ENCODE measurements around the gene CC2D2B.
A peak's percentile ranks its signal among the peaks of the same experiment; 100 is the strongest.
"Not testable (repeated sequence)": the region's sequence is repeated elsewhere in the genome, so short reads cannot be mapped to it uniquely, and the experiment has no call there.

Gene CC2D2B

GRCh38 chr10:95906677-95907455, 909 bp upstream of the CC2D2B start:
- no peak for DNase-seq

DNA sequence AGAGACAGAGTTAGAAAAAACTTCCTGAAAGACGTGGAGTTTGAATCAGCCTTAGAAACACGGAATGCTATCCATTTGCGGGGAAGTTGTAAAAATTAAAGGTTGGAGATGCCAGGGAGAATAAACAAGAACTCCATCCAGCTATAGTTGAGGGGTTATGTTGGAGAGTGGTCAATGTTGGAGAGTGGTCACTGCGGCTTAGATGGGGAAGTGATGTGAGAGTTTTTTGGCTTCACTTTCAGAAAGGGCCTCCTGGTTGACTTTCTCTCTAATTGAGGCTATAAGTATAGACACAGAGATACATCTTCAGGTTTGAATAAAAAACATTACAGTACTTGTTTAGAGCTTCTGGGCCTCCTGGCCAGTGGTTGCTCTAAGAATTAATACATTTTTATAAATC, 675 bp downstream of the CC2D2B start:
- DNase-seq: no peak

DNA sequence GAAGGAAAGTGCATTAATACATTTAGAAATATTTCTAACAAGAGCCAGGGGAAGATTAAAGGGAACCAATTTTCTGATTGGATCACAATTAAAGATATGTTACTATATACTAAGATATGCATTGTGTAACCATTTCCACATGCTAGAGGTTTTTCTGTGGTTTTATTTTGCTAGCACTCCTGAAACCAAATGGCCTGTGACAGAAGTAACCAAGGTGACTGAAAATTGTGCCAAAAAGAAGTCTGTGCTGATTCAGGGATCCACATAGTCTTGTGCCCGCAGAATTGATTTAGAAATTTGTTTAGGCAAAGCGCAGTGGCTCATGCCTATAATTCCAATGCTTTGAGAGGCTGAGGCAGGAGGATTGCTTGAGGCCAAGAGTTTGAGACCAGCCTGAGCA, 1.8 kb downstream of the CC2D2B start:
- DNase-seq: no peak

DNA sequence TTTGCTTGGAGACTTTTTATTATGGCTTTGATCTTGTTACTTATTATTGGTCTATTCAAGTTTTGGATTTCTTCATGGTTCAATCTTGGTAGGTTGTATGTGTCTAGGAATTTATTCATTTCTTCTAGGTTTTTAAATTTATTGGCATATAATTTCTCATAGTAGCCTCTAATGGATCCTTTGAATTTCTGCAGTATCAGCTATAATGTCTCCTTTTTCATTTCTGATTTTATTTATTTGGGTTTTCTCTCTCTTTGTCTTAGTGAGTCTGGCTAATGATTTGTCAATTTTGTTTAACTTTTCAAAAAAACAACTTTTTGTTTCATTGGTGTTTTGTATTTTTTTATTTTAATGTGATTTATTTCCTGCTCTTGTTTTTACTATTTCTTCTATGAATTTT, 8.3 kb downstream of the CC2D2B start:
- DNase-seq: not testable (repeated sequence)

DNA sequence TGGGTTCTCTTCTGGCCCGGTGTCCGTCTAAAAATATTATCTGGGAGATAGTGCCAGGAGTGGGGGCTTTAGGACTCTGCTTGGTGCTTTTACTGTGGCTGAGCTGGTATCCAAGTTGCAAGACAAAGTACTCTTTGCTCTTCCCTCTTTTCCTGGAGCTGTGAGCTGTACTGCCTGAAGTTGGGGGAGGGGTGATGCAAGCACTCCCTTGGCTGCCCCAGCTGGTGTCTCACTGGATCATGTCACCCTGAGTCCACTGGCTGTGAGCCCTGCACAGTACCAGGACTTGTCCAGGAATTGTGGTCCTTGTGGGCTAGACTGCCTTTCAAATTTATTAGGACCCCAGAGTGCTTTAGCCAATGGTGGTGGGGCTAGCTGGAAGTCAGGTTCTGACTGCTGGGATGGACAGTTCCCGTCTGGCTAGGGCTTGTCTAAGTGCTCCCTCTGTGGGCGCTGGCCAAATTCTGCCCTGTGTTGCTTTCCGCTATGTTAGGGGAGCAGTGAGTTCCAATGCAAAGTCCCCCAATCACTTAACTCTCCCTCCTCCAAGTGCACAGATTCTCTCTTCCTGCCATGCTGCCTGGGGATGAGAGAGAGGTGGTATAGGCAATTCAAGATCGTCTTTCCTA, 13.1 kb downstream of the CC2D2B start:
- no peak for DNase-seq

GRCh38 chr10:95925033-95925432, 17.3 kb downstream of the CC2D2B start:
- no peak for DNase-seq

- DNase-seq: no peak
Measured at GRCh38 chr10:95935429-95935828, 27.7 kb downstream of the CC2D2B start.

GRCh38 chr10:95941115-95941514, 33.3 kb downstream of the CC2D2B start:
- no peak for DNase-seq

DNA sequence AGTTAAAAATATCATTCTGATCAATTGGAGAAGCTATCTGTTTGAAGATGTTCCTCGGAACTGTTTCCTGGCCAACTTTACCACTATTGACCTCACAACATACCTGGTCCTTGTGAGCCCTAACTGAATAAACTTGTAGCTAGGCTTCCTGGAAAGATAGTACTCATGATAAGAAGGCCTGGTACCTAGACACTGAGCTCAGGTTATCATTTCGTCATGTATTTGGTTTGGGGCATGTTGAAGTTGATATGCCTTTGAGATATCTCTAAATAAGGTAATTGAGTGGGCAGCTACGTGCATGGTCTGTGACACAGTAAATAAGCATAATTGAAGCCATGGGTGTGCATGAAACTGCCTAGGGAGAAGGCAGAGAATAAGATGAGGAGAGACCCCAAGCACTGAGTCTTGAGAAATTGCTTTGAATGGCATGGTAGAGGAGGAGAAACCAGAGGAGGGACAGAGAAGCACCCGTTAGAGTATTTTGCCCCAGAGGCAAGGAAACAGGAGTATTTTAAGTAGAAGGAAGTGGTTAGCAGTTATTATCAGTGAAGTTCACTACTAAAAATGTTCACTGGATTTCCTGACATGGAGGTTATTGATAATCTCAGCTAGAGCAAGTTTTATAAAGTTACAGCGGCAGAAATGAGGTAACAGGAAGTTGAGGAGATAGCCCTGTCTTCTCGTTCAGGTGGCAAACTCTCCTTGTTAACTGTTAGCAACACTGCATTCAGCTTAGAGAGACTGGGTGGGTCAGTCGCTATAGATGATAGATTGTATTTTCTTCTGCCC, 55.6 kb downstream of the CC2D2B start:
- no peak for DNase-seq

DNA sequence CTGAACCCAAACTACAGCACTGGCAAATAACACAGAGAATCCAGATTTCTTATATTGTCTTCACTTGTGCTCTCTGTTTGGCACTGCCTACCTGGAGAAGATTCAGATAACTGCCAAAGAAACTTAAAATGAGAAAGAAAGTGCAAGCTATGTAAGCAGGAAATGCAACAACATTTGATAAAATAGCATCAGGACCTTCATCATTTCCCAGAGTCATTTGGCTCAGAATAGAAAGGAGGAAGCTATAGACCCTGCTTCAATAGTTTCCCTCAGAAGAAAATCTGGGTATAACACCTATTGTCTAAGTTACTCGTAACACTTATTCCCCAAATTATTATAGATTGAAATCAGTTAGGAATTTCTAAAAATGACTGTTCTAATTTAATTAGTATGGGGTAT, 56.2 kb downstream of the CC2D2B start:
- no peak for DNase-seq

- no peak for DNase-seq
Measured at GRCh38 chr10:95964756-95965155, 57.0 kb downstream of the CC2D2B start.

- no peak for DNase-seq
Measured at GRCh38 chr10:95976362-95977229, 68.8 kb downstream of the CC2D2B start.

DNA sequence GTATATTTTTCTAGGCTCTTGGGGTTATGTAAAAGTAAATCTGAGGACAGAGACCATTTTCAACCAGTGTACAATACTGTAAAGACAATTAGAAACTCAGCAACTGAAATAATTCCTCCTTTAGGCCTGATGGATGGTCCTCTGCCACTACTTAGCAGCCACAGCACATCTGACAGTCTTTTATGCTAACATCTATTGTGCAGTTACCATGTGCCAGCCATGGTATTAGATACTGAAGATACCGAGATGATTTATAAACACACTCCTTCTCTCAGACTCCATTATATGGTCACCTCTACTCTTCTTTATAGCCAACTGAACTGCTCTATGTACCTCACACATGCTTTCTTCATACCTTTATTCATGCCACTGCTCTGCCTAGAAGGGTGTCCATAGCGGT, 74.4 kb downstream of the CC2D2B start:
- DNase-seq: no peak

DNA sequence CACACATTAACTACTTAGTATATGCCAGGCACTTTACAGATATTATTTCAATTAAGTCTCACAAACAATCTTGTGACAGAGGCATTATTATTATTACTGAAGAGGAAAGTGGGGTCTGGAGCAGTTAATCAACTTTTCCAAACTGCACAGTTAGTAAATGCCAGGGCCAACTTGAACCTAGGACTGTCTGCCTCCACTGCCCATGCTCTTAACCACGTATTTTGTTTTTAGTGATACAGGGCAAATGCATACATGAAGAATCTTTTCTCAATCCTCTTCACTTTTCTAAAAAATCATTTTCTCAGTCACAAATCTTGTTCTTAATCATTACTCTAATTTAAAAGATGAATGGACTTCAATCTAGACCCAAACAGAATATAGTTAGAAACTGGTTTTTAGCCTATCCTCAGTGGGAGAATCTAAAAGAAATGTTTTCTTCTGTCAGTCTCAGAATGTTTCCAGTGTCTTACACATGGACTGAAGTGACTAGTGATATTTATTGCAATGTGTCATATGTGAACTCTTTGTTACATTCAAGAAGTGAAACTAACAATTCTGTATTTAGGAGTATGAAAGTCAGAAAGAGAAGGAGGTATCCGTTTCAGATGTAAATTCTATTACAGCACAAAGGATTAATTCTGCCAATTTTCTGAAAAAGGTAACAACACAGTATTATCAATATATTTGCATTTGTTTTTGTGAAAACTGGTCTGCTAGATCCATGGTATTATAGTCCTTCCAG, 80.1 kb downstream of the CC2D2B start:
- no peak for DNase-seq

DNA sequence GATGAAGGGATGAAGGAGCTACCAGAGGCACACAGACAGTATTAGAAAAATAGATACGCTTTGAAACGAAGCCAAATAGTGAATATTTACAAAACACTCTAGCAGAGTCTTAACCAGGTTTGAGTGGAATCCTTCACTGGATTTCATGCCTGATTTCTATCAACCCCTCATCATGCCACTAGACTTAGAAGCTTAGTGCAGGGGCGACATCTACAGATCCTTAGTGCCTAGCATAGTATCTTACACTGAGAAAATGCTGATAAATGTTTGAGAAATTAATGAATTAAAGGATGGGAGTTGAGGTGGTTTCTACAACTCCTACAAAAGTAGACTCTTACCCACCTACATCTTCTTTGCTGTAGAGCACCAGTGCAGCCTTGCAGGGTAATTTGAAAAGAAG, 80.9 kb downstream of the CC2D2B start:
- no peak for DNase-seq

DNA sequence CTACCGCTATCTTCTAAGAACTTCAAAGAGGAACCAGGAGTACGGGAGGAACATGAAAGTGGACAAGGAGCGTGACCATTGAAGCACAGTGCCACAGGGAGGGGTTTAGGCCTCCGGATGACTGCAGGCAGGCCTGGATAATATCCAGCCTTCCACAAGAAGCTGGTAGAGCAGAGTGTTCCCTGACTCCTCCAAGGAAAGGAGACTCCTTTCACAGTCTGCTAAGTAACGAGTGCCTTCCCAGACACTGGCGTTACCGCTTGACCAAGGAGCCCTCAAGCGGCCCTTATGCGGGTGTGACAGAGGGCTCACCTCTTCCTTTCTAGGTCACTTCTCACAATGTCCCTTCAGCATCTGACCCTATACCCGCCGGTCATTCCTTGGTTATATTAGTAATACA, 86.6 kb downstream of the CC2D2B start:
- not testable (repeated sequence) for DNase-seq

DNA sequence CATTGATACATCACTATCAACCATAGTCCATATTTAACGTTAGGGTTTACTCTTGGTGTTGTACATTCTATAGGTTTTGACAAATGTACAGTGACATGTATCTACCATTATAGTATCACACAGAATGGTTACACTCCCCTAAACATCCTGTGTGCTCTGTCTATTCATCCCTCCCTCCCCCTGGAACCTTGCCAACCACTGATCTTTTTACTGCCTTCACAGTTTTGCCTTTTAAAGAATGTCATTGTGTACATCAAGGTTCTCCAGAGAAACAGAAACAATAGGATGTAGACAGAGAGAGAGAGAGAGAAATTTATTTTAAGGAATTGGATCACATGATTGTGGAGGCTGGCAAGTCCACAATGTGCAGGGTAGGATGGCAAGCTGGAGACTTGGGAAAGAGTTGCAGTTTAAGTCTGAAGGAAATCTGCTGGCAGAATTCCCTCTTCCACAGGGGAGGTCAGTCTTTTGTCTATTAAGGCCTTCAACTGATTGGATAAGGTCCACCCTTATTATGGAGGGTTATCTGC, 90.5 kb downstream of the CC2D2B start:
- no peak for DNase-seq

DNA sequence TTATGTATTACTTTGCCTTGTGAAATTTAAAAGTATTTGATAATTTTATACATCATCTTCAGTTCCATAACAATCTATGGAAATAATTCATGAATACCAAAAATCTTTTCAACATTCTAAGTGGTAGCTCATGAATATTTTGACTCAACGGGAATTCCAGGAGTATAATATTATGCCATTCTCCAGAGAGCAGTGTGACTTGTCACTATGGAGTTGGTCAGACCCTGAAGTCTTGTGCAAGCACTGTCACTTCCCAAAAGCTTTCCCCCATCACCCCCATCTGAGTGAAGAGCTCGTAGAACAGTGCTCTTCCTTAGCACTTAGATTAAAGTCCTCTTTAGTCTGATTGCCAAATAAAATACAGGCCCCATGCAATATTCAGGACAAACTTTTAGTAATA, 106.2 kb downstream of the CC2D2B start:
- no peak for DNase-seq

DNA sequence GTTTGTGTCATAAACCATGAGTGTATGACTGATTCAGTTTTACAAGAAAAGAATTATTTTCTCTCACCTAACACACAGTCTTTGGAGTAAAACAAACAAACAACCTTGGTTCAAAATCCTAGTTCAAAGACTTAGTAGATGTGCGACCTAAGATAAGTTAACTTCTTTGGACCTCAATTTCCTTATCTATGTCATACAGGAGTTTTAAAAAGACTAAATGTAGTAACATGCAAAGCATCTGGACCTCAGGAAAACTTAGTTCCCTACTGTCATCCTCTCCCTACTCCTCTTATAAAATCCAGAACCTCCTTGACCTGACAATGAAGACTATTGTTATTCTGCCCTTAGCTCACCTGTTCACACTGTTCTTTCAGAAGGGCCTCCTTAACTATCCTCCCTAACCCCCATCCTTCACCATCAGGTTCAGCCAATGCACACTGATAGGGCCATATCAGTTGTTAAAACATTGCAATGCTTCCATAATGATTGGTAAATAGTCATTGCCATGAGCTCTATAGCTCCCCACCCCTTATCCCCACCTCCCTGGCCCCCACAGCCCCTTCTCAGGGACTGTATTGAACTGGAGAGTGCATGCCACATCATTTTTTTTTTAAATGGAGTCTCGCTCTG, 106.8 kb downstream of the CC2D2B start:
- no peak for DNase-seq

DNA sequence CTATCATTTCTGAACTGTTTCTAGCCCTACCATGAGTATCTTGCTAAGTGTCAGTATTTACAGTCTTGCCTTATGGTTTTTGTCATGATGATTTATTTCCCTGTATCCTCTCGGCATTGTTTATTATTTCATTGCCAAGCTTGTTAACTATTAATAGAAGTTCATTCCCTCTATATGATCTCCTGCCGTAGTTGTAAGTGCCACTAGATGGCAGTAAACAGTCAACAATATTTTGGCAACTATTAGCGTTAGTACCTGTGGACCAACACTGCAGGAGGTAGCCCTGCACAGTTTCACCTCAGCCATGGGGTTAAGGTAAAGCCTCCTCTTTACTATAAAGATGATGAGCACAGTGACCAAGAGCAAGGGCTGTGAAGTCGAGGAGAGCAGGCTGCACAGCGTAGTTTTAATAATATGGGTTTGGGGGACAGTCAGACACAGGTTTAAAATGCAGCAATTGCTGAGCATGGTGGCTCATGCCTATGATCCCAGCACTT, 109.5 kb downstream of the CC2D2B start:
- peak in 1 of 2 experiments; percentile 6 for DNase-seq

GRCh38 chr10:96021332-96021731, 113.6 kb downstream of the CC2D2B start:
- DNase-seq: no peak
